SK-N-SH (cell line): ENCODE data around the gene CES1.
"Not testable (repeated sequence)": the region's sequence is repeated elsewhere in the genome, so short reads cannot be mapped to it uniquely, and the experiment has no call there.

Experiments
- FOXM1 ChIP-seq: IDR thresholded peaks from 2 replicates; pipeline ENCODE4 v1.4.0; 2012; ENCODE audit warnings: low read depth, mild to moderate bottlenecking
- POLR2AphosphoS5 ChIP-seq: IDR thresholded peaks from 2 replicates; pipeline ENCODE4 v1.6.1; 2012; ENCODE audit warnings: low read depth, low read length
- TF ChIP-seq, protein P1 (sequence below): fragments of 200-600 bp; sonication (generic); IDR thresholded peaks from 2 replicates; pipeline ENCODE4 v1.6.1; 2017; ENCODE audit warnings: antibody characterized with exemption, mild to moderate bottlenecking, moderate library complexity

GRCh38 chr16:55780095-55780407 is 52.8 kb downstream of the CES1 start:
- TF ChIP-seq, protein P1, sequence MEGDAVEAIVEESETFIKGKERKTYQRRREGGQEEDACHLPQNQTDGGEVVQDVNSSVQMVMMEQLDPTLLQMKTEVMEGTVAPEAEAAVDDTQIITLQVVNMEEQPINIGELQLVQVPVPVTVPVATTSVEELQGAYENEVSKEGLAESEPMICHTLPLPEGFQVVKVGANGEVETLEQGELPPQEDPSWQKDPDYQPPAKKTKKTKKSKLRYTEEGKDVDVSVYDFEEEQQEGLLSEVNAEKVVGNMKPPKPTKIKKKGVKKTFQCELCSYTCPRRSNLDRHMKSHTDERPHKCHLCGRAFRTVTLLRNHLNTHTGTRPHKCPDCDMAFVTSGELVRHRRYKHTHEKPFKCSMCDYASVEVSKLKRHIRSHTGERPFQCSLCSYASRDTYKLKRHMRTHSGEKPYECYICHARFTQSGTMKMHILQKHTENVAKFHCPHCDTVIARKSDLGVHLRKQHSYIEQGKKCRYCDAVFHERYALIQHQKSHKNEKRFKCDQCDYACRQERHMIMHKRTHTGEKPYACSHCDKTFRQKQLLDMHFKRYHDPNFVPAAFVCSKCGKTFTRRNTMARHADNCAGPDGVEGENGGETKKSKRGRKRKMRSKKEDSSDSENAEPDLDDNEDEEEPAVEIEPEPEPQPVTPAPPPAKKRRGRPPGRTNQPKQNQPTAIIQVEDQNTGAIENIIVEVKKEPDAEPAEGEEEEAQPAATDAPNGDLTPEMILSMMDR: not testable (repeated sequence)
- not testable (repeated sequence) for TF ChIP-seq FOXM1, POLR2AphosphoS5
